Nucleus accumbens (tissue), 56 donors: ENCODE results near the gene OR2A5.
"Not testable (repeated sequence)": the region's sequence is repeated elsewhere in the genome, so short reads cannot be mapped to it uniquely, and the experiment has no call there.

Experiments used
- DNase-seq, 56 donors: peaks; one replicate each; lab custom pipeline; 2025; lab: John Stamatoyannopoulos, UW

OR2A5 gene

DNA sequence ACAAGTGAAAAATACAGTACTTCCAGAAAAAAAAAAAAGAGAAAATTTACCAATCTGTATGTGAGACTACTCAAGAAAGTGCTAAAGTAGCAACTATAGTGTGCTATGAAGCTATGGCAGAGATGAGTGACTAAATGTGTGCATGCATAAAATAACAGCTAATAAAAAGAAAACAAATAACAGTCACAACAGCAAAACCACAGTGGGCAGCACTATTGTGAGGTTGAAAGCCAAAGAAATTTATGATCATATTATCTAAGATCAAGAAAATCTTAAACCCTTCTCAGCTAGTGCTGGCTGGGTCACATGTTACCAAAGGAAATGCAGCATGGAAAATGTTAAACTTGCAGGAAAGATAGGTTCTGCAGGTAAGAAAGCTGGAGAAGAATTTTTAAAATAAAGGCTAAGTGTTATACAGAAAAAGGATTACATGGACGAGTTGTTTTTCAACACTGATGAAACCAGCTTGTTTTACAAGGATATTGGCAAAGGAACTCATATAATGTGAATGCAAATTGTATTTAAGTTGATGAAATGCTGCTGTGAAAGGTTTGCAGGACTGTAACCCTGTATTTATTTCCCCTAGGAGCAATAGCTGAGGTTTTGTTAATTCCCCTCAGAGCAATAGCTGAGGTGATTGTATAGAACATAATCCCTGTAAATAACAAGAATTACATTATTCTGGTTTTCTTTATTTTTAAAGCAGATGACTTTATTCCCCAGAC is 15.6 kb upstream of the OR2A5 start:
- DNase-seq, result no peak

DNA sequence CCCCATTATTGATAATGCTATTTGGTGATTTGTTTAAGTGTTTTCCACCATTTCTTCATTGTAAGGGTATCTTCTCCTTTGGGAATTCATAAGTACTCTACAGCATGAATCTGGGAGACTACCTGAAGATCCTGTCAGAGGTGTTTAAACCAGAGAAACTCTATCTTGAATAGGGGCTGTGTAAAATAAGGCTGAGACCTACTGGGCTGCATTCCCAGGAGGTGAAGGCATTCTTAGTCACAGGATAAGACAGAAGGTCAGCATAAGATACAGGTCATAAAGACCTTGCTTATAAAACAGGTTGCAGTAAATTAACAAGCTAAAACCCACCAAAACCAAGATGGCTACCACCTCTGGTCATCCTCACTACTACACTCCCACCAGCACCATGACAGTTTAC is 13.4 kb upstream of the OR2A5 start:
- no peak for DNase-seq

GRCh38 chr7:144036302-144036885 is 12.4 kb upstream of the OR2A5 start:
- DNase-seq, result no peak

GRCh38 chr7:144037414-144038035 is 11.2 kb upstream of the OR2A5 start:
- DNase-seq, result no peak

- DNase-seq, result no peak
Observed at GRCh38 chr7:144038887-144039286, 9.9 kb upstream of the OR2A5 start.

DNA sequence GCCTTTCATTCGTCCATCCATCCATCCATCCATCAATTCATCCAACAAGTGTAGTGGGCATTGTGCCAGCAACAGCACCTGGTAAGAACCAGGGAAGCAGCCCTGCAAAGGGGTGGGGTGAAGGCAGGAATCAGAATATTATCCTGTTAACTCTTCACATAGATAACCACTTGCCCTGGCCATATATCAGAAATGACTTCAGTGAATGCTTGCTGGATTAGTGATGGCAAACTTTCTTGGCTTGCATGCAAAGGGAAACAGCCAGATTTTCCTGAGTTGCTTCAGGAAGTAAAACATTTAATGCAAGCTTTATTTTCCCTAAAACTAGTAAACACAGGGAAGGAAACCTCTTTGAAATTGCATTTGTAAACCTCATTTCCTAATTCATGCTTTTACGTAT is 743 bp downstream of the OR2A5 start:
- no peak for DNase-seq

DNA sequence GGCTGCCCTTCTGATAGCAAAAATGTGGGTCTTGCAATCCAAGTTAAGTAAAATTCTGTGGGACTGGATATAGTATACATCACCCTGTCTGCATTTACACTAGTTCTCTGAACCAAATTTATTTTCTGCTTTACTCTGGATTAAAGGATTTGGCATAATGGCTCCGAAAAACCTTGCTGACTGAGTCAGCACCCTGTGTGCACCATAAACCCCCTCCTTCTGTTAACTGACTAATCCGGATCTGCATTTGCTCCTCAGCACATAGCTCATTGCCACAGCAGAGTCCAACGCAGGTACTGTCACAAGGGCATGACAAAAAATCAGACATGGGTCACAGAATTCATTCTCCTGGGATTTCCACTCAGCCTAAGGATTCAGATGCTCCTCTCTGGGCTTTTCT is 1.3 kb downstream of the OR2A5 start:
- DNase-seq, result peak in 1 of 56 donors; percentile 1

- DNase-seq, result not testable (repeated sequence)
Observed at GRCh38 chr7:144050884-144051283, 2.1 kb downstream of the OR2A5 start.

DNA sequence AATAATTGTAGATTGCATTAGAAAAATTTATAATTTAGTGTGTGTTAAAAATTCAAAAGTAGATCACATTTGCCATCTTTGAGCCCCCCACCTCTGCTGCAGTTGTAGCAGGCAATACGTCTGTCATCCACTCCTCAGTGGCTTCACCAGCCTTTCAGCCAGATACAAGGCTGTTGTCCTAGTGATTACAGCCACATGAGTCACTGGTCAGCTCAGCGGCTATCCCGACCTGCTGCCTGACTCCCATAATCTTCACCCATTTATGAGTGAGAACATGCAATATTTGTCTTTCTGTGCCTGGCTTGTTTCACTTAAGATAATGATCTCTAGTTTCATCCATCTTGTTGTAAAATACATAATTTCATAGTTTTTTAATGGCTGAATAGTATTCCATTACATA is 9.2 kb downstream of the OR2A5 start:
- no peak for DNase-seq

- no peak for DNase-seq
Observed at GRCh38 chr7:144063710-144064109, 15.0 kb downstream of the OR2A5 start.

GRCh38 chr7:144069511-144069910 is 20.8 kb downstream of the OR2A5 start, which contains the start of gene OR2A25:
Gene OR2A25, plus strand, starts transcription at chr7:144069811. Its CDS starts 4,409 bp downstream, at chr7:144074220.
- DNase-seq, result no peak

DNA sequence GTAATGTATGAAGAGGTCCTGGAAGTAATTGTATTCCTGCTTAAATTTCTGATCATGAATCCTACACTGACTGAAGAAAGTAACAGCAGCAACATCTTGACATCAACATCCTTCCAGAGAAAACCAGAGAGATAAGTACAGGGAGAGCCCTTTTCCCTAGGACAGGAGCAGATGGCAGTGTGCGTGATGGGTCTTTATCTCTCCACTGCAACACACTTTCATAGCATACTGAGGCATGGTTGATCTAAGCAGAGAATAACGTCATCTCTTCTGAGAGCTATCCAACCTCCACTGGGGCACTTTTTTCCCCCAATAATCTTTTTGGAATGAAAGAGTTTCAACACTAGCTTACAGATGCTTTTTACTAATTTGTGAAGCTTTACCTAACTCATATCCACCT is 21.2 kb downstream of the OR2A5 start:
- DNase-seq, result no peak

GRCh38 chr7:144074374-144074773 is 25.6 kb downstream of the OR2A5 start:
- DNase-seq, result no peak

GRCh38 chr7:144085978-144086377 is 37.2 kb downstream of the OR2A5 start, which contains the start of gene OR2A12:
Gene OR2A12, plus strand, starts transcription at chr7:144086278. Its CDS starts 8,830 bp downstream, at chr7:144095108.
- DNase-seq, result no peak

- no peak for DNase-seq
Observed at GRCh38 chr7:144086730-144087129, 38.0 kb downstream of the OR2A5 start.

DNA sequence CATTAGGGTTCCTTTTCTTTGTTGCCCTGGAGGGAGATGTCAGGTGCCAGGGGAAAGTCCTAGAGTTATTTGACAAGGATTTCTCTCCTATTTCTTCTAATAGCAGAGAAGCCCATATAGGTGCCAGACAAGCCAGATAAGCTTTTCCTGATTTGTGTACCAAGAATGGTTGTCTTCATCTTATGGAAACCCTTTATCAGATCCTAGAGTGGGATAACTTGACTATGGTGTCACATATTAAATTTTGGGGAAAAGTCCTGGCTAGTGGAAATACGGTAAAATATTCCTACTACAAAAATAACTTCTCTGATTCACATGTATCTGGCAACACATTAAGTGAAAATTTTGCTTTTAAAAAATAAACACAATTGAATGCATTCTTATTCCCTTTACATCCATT is 38.5 kb downstream of the OR2A5 start:
- DNase-seq, result no peak

- no peak for DNase-seq
Observed at GRCh38 chr7:144090667-144091066, 41.9 kb downstream of the OR2A5 start.

GRCh38 chr7:144098776-144099175 is 50.0 kb downstream of the OR2A5 start:
- no peak for DNase-seq

DNA sequence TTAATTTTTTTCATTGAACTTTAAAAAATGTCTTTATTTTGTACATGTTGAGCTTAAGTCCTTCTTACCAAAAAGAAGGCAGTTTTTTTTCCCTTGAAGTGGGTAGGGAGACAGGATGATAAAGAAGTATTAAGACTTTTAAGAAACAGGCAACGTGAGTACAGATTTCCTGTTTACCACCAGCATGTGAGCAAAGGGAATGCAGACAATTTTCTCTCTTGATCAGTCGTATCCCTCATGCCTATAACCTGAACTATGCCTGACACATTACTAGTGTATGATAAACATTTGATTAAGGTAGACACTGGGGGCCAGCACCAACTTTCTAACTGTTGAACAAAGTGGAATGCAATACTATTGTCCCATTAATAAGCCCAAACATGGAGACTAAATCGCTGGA is 51.9 kb downstream of the OR2A5 start:
- DNase-seq, result no peak

DNA sequence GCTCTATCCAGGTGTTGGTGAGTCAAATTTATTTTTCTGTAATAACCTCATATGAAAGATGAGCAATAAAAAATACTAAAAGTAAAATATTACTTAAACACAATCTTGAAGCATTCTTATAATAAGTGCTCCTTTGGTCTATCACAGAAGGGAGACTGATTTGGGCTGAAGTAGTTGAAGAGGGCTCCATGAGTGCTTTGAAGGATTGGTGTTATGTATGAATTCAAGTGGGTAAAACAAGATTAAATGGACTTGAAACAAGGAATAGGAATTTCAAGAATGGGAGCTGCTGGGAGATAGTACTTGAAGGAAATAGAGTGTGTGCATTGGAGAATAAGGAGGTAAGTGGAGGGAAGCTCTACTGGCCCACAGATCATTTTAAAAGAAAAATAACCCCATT is 53.3 kb downstream of the OR2A5 start:
- no peak for DNase-seq

GRCh38 chr7:144105211-144105610 is 56.5 kb downstream of the OR2A5 start:
- DNase-seq, result no peak
